PC-9 (cell line): Measurements from ENCODE around the gene SMOC2.

Experiments used
- CTCF ChIP-seq: fragments of 200-600 bp; sonication (generic); conservative IDR thresholded peaks from 2 replicates; pipeline ENCODE4 v1.6.1; 2017; ENCODE audit warnings: mixed run types, antibody characterized with exemption, mild to moderate bottlenecking, moderate library complexity
- EZH2 ChIP-seq: fragments of 200-600 bp; sonication (generic); IDR thresholded peaks from 2 replicates; pipeline ENCODE4 v1.8.0; 2017; ENCODE audit warnings: antibody characterized with exemption, low read depth

GRCh38 chr6:168627506-168628175 lies 186.7 kb downstream of the SMOC2 start:
- no peak for TF ChIP-seq CTCF
- TF ChIP-seq EZH2: no peak
